Inferior parietal cortex (tissue), 1 donor: ENCODE measurements around the gene HDLBP.
"Not testable (repeated sequence)": the region's sequence is repeated elsewhere in the genome, so short reads cannot be mapped to it uniquely, and the experiment has no call there.

Experiments used
- DNase-seq: peaks from one replicate; pipeline ENCODE4 v3.0.0-alpha.2; 2016; ENCODE audit errors: extremely low spot score

Gene HDLBP

DNA sequence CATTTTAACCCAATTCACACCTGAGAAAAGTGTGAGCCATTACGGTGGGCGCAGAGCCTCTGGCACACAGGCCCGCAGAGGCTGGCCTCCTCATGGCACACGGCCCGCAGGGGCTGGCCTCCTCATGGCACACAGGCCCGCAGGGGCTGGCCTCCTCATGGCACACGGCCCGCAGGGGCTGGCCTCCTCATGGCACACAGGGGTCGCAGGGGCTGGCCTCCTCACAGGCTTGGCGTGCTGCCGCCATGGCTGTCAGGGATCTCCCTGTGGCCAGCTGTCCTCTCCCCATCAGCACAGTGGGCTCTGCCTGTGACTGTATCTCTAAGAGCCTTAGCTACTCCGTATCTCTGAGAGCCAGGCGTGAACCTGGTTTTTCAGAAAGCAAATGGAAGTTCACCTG lies 102.4 kb downstream of the HDLBP start:
- DNase-seq = no peak

DNA sequence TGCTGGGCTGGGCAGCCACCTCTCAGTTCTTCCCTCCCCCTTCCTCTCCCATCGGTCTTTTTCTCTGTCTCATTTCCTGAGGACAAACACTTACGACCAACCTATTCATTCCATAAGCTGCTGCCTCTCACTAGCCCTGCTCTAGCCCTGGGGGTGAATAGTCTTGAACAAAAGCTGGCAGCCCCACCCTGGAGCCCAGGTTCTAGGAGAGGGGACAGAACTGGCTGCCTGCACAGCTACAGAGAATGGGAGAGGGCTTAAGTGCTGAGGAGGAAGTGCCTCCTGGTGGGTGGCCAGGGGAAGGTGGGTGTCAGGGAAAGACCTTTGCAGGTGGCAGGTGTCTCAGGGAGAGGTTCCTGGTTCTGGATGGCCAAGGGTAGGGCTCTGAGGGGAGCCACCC lies 104.2 kb downstream of the HDLBP start:
- DNase-seq = no peak

DNA sequence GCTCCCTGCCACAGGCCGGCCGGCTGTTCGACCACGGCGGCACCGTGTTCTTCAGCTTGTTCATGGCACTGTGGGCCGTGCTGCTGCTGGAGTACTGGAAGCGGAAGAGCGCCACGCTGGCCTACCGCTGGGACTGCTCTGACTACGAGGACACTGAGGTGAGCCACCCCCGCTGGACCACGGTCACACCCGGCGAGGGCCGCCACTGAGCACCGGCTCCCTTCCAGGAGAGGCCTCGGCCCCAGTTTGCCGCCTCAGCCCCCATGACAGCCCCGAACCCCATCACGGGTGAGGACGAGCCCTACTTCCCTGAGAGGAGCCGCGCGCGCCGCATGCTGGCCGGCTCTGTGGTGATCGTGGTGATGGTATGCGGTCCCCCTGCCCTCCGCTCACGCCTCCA lies 106.2 kb downstream of the HDLBP start:
- no peak for DNase-seq

DNA sequence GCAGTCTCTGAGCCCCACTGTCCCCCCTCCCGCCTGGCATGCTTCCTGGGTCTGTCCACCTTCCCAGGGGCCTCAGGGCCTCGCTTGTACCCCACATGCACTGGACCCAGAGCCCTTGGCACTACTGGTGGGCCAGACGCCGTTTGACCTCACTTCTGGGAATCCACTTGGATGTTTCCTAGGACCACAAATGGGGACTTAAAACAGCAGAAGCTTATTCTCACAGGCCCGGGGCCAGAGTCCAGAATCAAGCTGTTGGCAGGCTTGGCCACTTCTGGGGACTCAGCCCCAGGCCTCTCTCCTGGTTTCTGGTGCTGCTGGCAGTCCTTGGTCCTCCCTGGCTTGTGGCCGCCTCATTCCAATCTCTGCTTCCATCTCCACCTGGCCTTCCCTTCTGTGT lies 107.4 kb downstream of the HDLBP start:
- DNase-seq = no peak

DNA sequence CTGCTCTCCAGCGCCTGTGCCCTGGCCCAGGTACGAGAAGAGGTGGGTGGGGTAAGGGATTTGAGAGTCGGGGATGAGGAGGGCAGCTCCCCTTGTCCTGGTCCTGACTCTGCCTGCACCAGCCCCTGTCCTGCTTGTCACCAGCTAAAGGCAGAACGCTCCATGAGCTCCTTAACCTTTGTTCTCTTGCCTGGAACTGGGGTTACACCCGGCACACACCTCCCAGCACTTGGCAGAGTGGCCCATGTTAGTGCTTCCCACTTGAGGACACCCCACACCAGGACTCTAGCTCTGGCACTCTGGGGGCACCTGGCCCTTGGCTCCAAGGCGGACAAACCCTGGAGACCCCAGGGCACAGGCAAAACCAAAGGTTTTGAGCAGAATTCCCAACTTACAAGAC lies 107.8 kb downstream of the HDLBP start:
- DNase-seq = no peak

DNA sequence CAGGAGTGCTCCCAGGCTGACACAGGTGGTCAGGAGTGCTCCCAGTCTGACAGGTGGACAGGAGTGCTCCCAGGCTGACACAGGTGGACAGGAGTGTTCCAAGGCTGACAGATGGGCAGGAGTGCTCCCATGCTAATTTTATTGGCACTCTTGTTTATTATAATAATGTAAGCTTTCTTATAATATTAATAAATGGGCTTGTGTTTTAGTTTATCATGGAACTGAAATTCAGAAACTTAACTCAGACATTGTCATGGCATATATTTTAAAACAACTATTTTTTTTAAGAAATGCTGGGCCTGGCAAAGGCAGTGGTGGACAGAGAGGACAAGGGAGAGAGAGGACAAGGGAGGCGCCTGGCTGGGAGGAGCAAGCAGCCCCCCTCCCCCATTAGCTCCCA lies 108.3 kb downstream of the HDLBP start:
- no peak for DNase-seq

DNA sequence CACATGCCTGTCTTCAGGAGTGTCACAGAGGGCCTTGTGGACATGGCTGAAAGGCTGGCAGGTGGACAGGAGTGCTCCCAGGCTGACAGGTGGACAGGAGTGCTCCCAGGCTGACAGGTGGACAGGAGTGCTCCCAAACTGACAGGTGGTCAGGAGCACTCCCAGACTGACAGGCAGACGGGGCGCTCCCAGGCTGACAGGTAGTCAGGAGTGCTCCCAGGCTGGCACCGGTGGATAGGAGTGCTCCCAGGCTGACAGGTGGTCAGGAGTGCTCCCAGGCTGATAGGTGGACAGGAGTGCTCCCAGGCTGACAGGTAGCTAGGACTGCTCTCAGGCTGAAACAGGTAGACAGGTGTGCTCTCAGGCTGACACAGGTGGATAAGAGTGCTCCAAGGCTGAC lies 110.4 kb downstream of the HDLBP start:
- DNase-seq = no peak

DNA sequence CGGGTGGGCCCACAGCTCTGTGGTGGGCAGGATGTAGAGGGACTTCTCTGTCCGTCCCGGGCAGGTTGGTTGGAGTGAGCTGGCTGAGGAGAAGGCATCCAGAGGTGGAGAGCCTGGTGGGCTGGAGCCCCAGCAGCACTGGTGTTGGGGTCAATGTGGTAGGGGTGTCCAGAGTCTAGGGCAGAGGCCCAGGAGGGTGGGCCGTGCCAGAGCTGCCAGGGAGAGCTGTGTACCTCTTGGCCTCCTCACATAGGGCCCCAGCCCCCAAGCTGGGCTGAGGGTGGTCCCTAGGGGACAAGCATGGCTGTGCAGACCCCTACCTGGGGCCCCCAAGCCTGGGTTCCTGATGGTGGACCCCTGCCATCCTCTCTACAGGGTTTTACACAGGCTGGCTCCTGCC lies 111.0 kb downstream of the HDLBP start:
- no peak for DNase-seq

DNA sequence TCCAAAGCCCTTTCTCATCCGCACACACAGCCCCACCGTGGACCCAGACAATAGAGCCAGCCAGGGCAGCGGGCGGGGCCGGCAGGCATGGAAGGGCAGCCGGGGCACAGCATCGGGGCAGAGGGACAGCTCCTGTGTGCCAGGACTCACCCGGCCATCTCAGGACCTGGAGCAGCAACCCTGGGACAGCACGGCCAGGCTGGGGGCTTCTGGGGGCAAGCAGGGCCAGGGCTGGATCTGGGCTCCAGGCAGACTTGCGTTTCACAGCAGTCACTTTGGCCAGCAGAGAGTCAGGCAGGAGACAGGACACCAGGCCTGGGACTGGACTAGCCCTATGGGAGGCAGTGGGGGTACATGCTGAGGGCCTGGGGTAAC lies 111.5 kb downstream of the HDLBP start:
- no peak for DNase-seq

DNA sequence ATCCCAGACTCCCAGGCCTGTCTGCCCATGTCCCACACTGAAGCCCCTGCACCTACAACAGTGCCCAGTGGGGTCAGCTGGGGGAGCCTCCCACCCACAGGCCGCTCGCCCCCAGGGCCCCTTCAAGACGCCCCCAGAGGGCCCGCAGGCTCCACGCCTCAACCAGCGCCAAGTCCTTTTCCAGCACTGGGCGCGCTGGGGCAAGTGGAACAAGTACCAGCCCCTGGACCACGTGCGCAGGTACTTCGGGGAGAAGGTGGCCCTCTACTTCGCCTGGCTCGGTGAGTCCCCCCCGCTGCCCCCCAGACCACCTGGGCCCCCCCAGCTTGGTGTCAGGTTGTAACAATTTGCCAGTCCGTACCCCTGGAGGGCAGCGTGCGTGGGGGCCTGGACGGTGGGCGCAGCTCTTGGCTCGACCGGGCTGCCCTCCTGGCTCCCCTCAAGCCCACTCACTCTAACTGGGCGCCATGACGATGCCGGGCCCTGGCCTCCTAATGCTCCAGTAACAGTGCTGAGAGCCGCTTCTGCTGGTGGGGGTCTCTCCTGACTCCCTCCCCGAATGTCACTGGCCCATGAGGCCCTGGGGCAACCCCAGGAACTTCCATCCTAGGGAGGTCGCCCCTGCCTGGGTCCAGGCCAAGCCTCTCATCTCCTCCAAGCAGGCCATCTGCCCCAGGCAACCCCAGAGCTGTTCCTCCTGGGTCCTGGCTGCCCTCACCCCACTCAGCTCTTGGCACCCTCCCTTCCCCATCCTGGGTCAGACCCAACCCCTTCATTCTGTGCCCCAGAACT lies 112.1 kb downstream of the HDLBP start:
- no peak for DNase-seq

DNA sequence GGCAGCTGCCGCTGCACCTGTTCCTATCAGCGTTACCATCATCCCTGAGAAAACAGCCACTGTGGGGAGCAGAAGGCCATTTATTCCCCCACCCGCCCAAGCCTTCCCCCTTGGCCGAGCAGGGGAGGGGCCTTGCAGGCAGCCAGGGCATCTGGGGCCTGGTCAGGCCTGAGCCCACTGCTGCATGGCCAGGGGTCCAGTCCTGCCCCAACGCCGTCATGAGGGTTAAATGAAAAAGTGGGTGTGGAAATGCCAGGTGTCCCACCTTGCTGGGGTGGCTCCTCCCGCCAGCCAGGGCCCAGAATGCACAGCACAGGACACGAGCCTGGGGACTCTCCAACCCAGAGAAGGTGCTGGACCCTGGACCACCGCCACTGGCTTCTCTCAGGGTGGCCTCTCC lies 112.8 kb downstream of the HDLBP start:
- no peak for DNase-seq

DNA sequence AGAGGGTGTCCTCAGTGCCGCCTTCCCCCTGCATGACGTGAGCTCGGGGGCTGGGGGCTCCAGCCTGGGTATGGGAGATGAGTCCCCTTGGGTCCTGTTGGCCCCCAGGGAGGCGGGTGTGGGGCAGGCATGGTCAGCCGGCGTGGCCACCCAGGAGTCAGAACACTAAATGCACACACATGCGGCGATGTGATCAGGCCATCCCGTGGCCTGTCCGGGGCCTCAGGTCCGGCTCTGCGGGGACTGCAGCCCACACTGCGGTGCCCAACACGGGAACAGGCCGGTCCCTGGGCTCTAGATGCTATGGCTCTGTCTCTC lies 113.2 kb downstream of the HDLBP start:
- no peak for DNase-seq

DNA sequence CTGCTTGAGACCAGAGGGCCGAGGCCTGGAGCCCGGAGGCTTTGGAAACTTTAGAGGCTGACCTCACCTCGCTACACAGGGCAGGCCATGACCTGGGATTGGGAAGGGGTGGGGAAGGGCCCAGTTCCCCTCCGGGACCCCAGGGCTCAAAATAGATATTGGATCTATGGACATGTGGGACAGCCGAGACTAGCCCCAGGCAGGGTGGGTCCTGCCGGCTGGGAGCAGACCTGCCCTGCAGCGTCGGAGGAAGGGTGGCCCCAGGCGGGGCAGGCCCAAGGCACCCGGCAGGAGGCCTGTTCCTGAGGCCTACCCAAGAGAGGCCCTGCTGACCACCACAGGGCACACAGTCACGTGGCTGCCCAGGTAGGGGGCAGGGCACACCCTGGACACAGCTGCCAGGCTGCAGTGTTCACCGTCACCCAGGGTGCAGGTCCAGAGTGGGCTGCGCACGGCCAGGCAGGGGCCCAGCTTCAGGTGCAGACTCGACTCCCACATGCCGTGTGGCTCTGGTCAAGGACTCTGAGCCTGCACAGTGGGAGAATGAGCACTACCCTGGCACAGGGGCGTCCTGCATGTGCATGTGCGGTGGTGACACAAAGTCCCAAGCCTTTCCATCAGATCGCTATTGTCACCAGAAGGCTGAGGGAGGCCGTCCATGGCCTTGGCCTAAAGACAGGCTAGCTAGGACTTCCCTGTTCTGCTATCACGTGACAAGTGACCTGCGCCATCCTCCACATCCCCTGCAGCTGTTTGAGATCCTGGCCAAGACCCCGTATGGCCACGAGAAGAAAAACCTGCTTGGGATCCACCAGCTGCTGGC lies 113.8 kb downstream of the HDLBP start:
- DNase-seq = no peak

DNA sequence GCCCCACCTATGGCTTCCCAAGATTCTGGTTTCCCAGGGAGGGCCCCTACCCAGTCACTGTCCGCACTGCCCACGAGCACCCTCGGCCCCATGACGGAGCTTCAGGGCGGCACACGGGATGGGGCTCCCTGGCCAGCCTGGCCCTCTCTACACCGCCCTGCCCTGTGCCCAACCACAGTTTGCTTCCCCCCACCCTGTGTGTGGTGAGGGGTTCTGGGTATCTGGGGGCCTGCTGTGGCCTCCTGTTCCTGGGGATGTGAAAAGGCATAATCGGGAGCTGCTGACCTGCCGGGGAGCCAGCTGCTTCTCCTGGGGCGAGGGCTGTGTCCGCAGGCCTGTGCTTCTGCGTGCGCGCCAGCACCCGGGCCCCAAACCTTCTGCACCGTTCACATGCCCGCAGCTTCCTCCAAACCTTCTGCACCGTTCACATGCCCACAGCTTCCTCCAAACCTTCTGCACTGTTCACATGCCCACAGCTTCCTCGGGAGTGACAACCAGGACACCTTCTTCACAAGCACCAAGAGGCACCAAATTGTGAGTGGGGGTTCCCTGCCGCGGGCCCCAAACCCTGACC lies 114.6 kb downstream of the HDLBP start:
- DNase-seq = no peak

DNA sequence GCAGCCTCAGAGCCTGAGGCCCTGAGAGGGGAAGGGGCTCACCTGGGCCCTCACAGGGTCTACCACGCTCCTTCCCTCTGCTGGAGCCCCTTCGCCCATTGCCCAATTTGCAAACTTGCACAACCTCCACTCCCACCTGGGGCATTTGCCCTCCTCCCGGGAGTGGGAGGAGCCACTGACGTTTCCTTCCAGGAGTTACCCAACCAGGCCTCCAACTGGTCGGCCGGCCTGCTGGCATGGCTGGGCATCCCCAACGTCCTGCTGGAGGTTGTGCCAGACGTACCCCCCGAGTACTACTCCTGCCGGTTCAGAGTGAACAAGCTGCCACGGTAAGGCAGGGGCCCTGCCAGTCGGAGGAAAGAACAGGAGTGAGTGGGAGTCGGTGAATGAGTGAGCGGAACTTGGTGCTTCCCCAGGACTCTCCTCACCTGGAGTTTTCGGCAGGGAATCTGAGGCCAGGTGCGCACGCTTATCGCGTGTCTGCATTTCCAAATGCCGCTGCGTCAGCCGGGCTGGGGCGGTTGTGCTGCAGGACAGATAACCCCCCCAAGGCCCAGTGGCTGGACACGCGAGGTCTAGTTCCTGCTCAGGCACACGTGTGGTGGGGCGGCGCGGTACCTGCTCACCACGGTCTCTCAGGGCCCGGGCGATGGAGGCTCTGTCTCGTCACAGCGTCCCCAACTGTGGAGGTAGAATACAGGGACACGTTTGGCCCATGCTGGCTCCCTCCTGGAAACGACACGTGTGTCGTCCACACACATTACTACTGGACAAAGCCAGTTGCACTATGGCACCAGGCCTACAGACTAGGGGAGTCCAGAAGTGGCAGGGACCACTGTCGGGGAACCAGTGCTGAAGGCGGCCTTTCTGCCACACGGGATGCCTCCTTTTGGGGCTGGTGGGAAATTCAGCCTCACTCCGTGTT lies 115.3 kb downstream of the HDLBP start:
- no peak for DNase-seq

DNA sequence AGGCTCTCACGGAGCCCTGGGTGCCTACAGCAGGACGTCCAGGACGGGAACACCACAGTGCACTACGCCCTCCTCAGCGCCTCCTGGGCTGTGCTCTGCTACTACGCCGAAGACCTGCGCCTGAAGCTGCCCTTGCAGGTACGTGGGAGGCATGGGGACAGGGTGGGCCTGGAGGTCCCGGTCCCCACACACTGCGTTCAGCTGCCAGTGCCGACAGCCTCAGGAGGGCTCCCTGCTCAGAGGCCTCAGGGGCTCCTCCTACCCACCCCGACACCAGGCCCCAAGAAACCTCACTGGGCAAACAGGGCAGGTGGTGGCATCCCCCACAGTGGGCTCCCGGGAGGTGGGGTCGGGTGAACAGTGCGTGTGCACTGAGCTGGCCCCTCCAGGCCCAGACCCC lies 116.2 kb downstream of the HDLBP start:
- DNase-seq = no peak

DNA sequence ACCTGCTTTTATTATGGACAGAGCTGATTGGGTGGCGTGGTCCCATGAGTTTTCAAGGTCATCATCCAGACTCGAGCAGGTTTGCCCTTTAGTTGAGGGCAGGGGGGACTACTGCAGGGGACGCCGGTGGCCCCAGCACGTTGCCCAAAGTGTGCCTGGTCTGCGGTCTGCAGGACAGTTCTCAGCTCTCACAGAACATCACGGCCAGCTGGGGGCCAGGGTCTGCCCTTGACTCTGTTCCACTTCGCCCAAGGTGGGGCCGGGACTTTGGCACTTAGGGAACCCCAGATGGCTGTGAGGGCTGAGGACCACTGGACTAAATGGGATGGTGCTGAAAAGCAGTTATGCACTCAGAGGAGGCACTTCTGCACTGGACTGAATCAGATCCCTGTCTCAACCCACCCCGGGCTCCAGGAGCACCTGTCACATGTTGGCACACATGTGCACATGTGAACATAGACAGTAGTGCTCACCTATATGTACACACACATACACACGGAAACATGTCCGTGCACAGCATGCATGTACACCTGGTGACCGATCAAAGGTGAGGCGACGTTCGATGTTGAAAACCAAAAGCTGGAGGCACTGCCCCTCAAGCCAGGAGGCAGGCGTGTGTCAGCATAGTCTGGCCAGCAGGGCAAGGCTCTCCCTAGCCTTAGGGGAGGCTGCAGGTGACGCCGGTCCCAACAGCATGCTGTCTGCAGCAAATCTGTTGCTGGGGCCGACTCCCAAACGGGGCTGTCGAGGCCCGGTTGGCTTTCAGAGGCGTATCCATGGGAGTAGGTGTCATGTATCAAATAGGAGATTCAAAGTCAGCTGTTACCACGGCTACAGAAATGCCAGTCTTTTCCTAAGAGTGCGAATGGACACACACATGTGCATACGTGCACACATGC lies 116.8 kb downstream of the HDLBP start:
- DNase-seq = no peak

DNA sequence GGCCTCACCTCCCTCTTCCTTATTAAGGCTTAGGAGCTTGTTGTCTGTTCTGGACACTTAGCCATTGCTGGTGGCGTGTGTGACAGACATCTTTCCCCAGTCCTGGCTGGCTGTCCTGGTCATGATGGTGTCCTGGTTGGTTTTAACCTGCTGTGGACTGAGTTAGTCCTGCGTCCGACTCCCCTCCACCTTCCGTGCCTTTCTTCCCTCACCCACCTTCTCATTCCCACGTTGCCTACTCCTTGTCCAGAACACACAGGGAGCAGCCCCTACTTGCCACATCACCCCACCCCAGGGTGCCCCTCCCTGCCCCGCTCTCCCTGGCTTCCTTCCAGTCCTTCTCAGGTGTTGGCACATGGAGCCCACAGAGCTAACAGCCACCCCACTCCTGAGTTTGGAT lies 117.5 kb downstream of the HDLBP start:
- no peak for DNase-seq

DNA sequence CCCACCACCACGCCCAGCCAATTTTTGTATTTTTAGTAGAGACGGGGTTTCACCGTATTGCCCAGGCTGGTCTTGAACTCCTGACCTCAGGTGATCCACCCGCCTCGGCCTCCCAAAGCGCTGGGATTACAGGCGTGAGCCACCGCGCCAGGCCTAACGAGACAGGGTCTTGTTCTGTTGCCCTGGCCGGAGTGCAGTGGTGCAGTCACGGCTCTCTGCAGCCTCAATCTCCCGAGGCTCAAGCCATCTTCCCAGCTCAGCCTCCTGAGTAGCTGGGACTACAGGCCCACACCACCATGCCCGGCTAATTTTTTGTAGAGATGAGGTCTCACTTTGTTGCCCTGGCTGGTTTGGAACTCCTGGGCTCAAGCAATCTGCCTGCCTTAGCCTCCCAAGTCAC lies 118.2 kb downstream of the HDLBP start:
- DNase-seq = not testable (repeated sequence)

DNA sequence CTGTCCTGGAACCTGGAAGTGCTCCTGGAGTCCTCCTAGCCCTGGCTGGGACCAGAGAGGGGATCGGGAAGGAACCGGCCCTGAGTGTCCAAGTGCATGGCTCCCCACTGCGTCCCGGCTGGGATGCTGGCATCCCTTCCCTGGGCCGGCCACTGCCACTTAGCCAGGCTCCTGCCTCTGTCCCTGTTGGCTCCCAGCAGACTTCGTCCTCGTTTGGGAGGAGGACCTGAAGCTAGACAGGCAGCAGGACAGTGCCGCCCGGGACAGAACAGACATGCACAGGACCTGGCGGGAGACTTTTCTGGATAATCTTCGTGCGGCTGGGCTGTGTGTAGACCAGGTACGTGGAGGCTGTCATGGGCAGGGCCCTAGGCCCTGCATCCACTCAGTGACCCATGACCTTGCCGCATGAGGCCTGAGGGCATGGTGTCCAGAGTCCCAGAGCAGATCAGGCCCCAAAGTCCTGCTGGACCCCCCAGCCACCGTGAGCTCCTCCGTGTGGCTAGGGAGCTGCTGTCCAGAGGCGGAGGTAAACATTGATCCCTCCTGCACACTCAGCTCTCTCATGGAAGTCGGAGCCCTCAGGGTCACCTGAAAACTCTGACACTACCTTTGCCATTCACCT lies 119.9 kb downstream of the HDLBP start:
- no peak for DNase-seq

DNA sequence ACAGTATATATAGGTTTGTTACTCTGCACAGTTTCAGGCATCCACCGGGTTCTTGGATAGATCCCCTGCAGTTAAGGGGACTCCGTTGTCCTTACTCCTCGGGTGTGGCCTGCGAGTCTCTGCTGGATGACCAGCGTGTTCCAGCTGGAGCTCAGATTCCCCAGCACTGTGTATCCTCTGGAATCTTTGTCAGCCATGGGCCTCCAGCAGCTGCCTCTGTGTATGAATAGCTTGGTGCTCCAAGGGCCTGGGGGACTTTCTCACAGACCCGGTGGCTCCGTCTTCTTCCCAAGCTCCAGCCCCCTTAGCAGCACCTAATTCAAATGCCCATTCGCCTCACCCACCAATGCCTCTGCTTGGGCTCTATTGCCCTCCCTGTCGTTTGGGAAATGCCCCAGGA lies 120.7 kb downstream of the HDLBP start:
- DNase-seq = no peak
